HG02852 (cell line): ENCODE results near the gene MTM1.

ENCODE experiments used
- ATAC-seq: cut with Tn5 transposase; IDR thresholded peaks from one replicate; pipeline ENCODE4 v1.9.1; 2021; ENCODE audit warnings: mild to moderate bottlenecking, moderate library complexity; ENCODE audit not compliant: unreplicated experiment

MTM1 gene

GRCh38 chrX:150701377-150701776, 133.0 kb downstream of the MTM1 start:
- no peak for ATAC-seq

DNA sequence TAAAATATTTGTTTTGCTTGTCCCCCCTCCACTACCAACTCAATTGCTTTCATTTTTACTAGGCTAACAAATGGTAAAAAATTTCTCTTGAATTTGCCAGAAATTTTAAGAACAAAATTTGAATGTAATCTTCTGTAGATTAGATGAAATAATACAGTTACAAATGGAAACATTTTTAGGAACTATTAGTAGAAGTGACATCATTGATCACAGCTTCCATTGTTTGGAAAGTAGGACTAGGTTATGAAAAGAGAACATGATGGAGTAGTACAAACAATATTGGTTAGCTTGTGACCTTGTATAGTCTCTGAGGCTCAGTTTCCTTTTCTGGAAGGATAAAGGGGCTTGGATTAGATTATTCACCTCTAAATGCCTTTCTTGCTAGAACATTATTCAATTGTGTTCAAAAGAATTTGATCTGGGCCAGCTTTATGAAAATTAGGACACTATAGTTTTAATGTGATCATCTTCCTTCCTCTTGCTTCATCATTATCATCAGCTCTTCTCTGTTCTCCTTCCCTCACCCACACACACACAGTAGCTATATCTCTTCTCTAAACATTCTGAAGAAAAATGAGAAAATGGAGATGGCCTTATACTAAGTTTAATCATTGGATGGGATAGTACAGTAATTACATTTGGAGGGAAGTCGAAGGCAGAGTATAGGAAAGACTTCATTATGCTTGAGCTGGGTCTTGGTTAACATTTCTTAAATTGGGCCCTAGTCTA, 134.7 kb downstream of the MTM1 start:
- no peak for ATAC-seq

DNA sequence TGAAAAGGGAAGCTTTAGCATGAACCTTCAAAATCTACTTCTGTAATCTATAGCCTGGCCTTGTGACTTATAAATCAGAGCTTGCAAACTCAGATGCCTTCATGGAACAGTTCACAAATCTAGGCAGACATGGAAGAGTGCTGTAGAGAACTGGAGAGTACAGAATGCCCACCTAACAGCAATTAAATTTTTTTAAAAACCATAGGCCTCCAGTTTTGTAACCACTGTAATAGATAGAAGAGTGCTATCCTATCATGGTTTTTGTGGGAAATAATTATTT, 135.2 kb downstream of the MTM1 start:
- ATAC-seq: no peak

DNA sequence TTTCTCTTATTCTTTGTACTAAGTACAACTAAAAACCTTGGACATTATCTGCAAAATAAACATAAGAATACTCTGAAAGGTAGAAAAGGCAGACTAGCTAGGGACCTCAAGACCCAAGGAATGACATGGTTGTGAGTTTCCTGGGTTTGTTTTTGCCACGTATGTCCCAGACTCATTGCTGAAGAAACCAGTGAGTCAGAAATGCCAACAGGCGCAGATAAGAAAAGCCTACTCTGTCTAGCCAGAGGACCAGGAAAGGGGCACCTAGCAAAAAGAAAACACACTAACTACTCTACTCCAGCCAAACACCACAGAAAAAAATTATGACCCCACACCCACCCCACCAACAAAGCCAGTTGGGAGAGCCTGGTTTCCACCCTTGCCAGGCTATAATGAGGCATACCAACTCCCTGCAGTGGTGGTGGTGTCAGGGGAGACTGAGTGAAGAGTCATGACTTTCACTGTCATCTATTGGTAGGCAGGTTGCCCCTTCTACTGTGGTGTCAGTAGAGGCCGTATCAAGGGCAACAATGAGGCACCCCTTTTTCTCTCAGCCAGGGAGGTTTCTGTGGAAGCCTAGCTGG, 135.7 kb downstream of the MTM1 start:
- no peak for ATAC-seq

DNA sequence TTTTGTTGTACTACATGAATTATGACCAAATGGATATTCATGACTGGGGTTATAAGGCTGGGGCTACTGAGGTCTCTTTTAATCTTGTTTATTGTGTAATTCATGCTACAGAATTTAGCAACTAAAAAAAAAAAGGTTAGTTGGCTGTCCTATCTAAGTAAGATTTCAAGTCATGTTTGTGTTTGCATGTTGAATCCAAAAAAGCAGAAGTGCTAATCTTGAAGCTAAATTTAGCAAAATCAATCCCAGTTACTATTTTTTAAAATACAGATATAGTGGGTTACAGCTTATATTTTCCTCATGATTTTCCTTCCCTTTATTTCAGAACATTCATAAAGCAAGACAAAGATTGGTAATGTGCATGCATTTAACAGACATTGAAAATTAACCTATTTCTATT, 144.2 kb downstream of the MTM1 start:
- no peak for ATAC-seq

DNA sequence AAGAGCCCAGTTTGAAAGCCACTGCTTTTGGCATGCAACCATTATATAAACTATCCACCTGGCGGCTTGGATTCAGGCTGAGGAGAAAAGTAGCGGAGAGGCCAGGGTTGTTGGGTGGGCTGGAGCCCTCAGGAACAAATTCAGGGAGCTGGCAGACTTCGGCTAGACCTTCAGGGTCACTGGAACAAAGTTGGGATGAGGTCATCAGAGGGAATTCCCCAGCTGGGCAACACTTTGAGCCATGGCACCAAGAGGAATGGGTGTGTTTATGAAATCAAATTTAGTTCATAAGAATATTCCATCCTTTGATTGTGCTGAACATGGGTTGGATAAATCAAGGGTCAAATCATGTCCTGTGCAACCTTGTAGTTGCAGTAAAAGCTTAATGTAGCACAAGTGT, 146.8 kb downstream of the MTM1 start:
- ATAC-seq: no peak

DNA sequence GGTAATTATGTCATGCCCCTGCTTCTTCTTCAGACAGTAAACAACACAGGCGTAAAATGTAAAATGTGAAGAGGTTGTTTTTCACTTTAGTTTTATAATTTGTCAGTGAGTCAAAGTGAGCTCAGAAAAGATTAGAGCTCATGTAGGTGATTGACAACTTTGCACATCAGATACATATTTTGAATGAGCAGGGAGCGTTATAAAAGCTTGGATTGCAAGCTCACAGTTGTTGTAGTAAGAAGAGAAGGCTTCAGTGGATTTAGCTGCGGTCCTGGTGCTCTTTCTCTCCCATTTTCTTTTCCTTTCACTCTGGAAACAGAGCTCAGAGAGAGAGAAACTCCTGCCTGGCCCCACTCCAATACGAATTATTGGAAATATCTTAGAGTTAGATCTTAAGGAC, 151.2 kb downstream of the MTM1 start:
- no peak for ATAC-seq
